GM06990 (cell line): Measurements from ENCODE around the gene ADA.

Source experiments
- DNase-seq: peaks from one replicate; pipeline ENCODE4 v3.0.0-alpha.2; 2011; ENCODE audit not compliant: insufficient read length; ENCODE audit errors: extremely low read depth
- H3K27me3 ChIP-seq: replicated peaks from 2 replicates; pipeline ENCODE4 v1.6.0; 2011; ENCODE audit warnings: low read length; ENCODE audit not compliant: control insufficient read depth, insufficient read depth
- H3K36me3 ChIP-seq: 2 replicates; pipeline ENCODE4 v1.5.1; 2011; ENCODE audit warnings: low read length; ENCODE audit not compliant: control insufficient read depth, insufficient read depth
- H3K4me3 ChIP-seq: replicated peaks from 2 replicates; pipeline ENCODE4 v1.5.1; 2011; ENCODE audit warnings: low read depth, mild to moderate bottlenecking, control low read depth, low read length
- TF ChIP-seq, protein P1 (sequence below): IDR thresholded peaks from 2 replicates; pipeline ENCODE4 v1.5.1; 2011; ENCODE audit warnings: low read length, control low read depth, mild to moderate bottlenecking, inconsistent platforms; ENCODE audit not compliant: insufficient read depth, poor library complexity, severe bottlenecking

Gene ADA

DNA sequence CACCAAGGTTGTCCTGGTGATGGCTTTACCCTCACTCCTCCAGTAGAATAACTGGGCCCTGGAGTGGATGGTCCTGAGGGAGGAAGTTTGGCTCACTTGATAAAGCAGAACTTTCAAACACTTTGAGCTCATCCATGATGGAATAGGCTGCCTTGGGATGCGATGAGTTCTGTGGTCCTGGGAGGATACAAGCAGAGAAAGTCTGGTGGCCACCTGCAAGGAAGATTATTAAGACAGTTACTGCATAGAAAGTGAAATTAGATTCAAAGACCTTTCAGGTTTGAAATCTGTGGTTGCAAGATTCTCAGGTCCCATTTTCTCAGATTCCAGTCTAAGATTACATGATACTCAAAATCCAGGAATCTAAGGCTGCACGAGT is 43.8 kb upstream of the ADA start:
- TF ChIP-seq, protein P1, sequence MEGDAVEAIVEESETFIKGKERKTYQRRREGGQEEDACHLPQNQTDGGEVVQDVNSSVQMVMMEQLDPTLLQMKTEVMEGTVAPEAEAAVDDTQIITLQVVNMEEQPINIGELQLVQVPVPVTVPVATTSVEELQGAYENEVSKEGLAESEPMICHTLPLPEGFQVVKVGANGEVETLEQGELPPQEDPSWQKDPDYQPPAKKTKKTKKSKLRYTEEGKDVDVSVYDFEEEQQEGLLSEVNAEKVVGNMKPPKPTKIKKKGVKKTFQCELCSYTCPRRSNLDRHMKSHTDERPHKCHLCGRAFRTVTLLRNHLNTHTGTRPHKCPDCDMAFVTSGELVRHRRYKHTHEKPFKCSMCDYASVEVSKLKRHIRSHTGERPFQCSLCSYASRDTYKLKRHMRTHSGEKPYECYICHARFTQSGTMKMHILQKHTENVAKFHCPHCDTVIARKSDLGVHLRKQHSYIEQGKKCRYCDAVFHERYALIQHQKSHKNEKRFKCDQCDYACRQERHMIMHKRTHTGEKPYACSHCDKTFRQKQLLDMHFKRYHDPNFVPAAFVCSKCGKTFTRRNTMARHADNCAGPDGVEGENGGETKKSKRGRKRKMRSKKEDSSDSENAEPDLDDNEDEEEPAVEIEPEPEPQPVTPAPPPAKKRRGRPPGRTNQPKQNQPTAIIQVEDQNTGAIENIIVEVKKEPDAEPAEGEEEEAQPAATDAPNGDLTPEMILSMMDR, result no peak
- DNase-seq, result no peak
- H3K27me3 ChIP-seq, result no peaks in the 10 kb centered on the region; the same call in 1 of the 2 replicates
- H3K36me3 ChIP-seq, result no peaks in the 10 kb centered on the region
- no peak overlapping the region for H3K4me3 ChIP-seq

DNA sequence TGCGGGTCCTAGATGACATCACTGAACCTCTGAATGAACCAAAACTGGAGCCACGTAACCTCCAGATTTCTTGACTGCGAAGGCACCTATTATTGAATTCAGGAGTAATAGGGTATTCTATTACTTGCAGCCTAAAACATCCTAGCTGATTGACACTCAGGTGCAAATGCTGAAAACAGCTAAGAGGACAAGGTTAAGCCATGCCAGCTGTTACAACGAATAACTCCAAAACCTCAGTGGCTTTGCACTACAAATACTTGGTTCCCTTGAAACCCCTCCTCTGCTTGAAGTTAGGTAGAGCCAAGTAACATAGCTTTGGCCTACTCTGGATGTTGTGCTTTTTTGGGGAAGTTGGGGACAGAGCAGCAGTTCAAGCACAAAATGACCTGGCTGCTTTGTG is 42.7 kb upstream of the ADA start:
- DNase-seq, result no peak
- Histone ChIP-seq H3K4me3 (no peak overlapping the region), H3K36me3 (no peaks in the 10 kb centered on the region), H3K27me3 (no peaks in the 10 kb centered on the region; the same call in 1 of the 2 replicates)
- TF ChIP-seq, protein P1, result no peak

DNA sequence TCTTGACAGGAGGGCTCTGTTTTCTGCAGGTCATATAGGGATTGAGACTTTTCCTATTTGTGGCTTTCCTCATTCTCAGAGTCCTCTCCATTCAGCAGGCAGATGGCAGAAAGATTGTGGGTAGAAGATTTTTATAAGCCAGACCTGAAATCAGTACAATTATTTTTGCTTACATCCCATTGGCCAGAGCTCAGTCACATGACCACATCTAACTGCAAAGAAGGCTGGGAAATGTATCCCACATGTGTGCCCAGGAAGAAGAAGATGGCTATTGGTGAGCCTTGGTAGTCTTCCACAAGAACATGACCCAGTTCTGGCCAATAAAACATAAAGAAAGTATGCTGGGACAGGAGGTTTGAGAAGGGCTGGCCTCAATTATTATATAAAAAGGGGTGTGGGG is 42.1 kb upstream of the ADA start:
- no peaks in the 10 kb centered on the region; the same call in 1 of the 2 replicates for H3K27me3 ChIP-seq
- H3K36me3 ChIP-seq, result no peaks in the 10 kb centered on the region
- DNase-seq, result no peak
- H3K4me3 ChIP-seq, result no peak overlapping the region
- TF ChIP-seq, protein P1, result no peak

DNA sequence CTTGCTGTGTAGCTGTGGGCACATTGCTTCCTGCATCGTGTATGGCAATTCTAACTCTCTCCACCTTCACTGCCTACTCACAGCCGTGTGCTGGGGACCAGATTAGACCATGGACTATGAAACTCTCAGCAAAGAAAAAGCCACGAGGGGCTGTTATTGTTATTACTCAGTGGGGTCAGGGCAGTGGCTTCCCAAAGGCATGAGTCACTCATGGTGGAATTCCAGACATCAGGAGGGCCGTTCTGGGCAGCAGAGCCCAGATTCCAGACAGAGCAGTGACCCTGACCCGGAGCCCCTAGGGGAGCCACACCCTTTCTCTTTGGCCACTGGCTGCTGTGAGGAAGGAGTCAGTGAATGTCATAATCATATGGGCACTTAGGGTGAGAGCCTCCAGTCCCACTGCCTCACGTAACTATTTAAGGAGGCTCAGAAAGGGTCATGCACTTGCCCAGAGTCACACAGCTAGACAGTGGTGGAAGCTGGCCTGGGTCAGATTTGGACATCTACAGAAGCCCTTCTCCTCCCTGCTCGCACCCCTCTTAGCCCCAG is 41.5 kb upstream of the ADA start:
- Histone ChIP-seq H3K4me3 (no peak overlapping the region), H3K36me3 (no peaks in the 10 kb centered on the region), H3K27me3 (no peaks in the 10 kb centered on the region; the same call in 1 of the 2 replicates)
- TF ChIP-seq, protein P1, result no peak
- DNase-seq, result no peak

DNA sequence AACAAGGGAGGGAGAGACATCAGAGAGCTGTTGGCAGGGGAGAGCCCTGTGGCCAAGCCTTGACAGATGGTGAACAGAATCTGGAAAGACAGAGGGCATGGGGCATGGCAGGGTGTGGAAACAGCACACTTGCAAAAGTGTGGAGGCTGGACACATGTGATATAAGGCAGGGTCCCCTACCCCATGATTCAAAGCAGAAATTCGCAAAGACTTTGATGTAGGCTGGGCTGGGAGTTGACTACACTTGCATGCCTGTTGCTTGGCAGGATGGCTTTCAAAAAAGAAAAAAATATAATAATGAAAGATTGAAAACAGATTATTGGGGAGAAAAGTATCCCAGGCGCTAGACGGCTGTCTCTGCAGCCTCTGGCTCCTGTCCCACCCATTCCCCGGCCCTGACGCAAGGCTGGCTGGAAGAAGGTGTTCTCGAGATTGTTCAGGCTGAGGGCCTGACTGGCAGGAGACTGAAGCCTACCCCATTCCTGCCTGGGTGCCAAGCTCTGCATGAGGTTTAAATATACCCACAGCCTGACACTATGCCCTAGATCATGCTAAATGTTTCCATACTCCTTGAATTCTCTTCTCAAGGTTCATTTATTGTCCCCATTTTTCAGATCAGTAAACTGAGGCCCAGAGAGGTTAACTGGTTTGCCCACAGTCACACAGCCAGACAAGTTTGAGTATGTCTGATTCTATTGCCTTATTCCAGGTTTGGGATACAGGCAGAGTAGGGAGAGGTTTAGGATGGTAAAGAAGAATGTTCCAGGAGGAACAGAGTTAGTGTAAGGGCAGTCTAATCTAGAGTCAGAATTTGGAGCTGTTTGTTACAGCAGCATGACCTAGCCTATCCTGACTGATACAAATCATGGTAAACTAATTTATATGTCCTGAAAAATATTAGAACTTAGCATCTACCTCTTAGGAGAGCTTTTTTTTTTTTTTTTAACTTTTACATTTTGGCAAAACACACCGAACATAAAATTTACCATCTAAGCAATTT is 40.2 kb upstream of the ADA start:
- H3K4me3 ChIP-seq, result no peak overlapping the region
- DNase-seq, result no peak
- no peaks in the 10 kb centered on the region; the same call in 1 of the 2 replicates for H3K27me3 ChIP-seq
- no peaks in the 10 kb centered on the region for H3K36me3 ChIP-seq
- TF ChIP-seq, protein P1, result no peak
